Thyroid gland (tissue), 4 donors: ENCODE measurements around the gene JPH4.

Experiments
- POLR2A ChIP-seq, 2 donors: fragments of 450-650 bp; IDR thresholded peaks; one replicate each; pipeline ENCODE4 v1.6.1; 2017; ENCODE audit warnings: antibody characterized with exemption in 2 of 2, mild to moderate bottlenecking in 2 of 2, moderate library complexity in 1 of 2
- TF ChIP-seq, protein P1 (sequence below), 6 experiments: fragments of 200-600 bp in 3 of 6; fragments of 450-650 bp in 3 of 6; sonication (generic) in 3 of 6; IDR thresholded peaks; one replicate each; pipeline ENCODE4 v1.5.1; 2016 to 2019; ENCODE audit warnings: antibody characterized with exemption in 6 of 6, mild to moderate bottlenecking in 2 of 6, inconsistent platforms in 1 of 6, moderate library complexity in 1 of 6

DNA sequence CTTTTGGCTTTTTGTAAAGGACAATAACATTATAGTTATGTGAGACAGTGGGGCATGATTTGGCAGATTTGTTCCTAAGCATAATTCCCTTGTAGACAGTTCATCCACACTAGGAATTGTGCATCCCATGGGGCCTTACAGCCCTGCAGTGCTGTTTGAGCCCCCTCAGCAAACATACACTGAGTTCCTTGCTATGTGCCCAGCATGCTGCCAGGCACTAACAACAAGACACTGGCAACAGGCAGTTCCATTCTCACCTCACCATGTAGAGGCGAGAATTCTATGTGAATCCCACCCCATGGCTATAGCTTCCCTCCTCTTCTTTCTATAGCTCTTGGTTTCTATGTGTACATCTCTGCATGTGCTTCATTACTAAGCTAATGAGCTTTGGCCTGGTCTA is 20.6 kb downstream of the JPH4 start:
- TF ChIP-seq, protein P1, sequence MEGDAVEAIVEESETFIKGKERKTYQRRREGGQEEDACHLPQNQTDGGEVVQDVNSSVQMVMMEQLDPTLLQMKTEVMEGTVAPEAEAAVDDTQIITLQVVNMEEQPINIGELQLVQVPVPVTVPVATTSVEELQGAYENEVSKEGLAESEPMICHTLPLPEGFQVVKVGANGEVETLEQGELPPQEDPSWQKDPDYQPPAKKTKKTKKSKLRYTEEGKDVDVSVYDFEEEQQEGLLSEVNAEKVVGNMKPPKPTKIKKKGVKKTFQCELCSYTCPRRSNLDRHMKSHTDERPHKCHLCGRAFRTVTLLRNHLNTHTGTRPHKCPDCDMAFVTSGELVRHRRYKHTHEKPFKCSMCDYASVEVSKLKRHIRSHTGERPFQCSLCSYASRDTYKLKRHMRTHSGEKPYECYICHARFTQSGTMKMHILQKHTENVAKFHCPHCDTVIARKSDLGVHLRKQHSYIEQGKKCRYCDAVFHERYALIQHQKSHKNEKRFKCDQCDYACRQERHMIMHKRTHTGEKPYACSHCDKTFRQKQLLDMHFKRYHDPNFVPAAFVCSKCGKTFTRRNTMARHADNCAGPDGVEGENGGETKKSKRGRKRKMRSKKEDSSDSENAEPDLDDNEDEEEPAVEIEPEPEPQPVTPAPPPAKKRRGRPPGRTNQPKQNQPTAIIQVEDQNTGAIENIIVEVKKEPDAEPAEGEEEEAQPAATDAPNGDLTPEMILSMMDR (IDR thresholded peaks at IDR 0.05), result no peak
- TF ChIP-seq POLR2A (IDR thresholded peaks at IDR 0.05), result no peak
